Urinary bladder (tissue), 4 donors: Measurements from ENCODE around the gene SLC16A10. TPM values are rescaled to one million over a fixed set of nuclear protein-coding genes. Genes with fewer than 3 reads are reported as not detected.

Experiments used
- DNase-seq: peaks from one replicate; pipeline ENCODE4 v3.0.0-alpha.2; 2015; ENCODE audit errors: extremely low spot score
- H3K27ac ChIP-seq: one replicate; pipeline ENCODE4 v1.5.1; 2013; ENCODE audit warnings: low read depth, mild to moderate bottlenecking, moderate library complexity
- H3K36me3 ChIP-seq: one replicate; pipeline ENCODE4 v1.6.1; 2013; ENCODE audit warnings: mild to moderate bottlenecking, moderate library complexity; ENCODE audit not compliant: insufficient read depth
- H3K4me1 ChIP-seq: one replicate; pipeline ENCODE4 v1.6.1; 2013; ENCODE audit warnings: mild to moderate bottlenecking, moderate library complexity; ENCODE audit not compliant: insufficient read depth
- H3K4me3 ChIP-seq: one replicate; pipeline ENCODE4 v1.5.1; 2013; ENCODE audit warnings: low read depth, low read length
- WGBS: extraction: QIAGEN DNeasy Blood & Tissue Kit; methylation state at CpG from one replicate; pipeline ENCODE4 v1.1.7; 2013; 5-methylcytosine and 5-hydroxymethylcytosine counted together
- polyA plus RNA-seq: library from polyadenylated mRNA; stranded (reverse); fragments of 200-250 nt; gene quantifications from one replicate; pipeline ENCODE4 v1.2.3, GENCODE V29; 2013
- total RNA-seq: library from RNA; depleted of rRNA; stranded (reverse); fragments of >200 nt; gene quantifications from one replicate; pipeline ENCODE4 v1.2.3, GENCODE V29; 2014
- donor health status: healthy with polysubstance abuse.
- donor health status: healthy.

Gene SLC16A10
- total and polyA plus RNA-seq, 2 donors = 0.49 to 5.4 TPM

DNA sequence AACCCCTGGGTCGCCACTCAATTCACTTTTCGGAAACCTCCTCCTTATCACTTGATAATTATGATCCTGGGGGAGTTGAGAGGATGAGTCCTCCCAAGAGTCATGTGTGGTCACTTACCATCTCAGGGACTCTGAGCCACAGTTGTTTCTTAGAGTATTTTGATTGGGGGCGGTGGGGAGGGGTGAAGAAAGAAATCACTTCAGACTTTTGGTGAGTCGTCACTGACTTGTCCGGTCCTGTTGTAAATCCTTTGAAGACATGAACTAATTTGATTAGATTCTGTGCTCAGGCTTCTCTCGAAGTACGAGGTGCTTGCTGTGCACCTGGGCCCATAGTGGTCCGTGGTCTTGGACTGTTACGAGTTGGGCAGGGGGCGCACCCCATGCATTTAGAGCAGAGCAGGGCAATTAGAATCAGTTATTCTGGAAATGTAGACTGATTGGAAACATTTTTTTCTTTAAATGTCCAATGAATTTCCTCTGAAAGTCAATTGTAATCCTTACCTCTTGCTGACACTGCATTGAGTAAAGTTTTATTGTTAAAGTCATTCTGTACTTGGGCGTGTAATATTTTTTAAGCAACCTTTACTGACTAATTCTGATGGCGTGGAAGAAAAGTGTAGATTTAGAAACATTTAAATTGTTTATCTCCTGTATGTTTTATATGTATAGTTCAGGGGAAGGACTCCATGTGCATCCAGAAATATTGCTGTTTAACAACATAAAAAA lies 173.4 kb downstream of the SLC16A10 start:
- WGBS = 89% methylated on average over 12 of the region's 12 CpGs
- DNase-seq = no peak
- Histone ChIP-seq H3K27ac (no peak overlapping the region), H3K4me3 (no peak overlapping the region), H3K36me3 (no peaks in the 10 kb centered on the region), H3K4me1 (no peaks in the 10 kb centered on the region)

DNA sequence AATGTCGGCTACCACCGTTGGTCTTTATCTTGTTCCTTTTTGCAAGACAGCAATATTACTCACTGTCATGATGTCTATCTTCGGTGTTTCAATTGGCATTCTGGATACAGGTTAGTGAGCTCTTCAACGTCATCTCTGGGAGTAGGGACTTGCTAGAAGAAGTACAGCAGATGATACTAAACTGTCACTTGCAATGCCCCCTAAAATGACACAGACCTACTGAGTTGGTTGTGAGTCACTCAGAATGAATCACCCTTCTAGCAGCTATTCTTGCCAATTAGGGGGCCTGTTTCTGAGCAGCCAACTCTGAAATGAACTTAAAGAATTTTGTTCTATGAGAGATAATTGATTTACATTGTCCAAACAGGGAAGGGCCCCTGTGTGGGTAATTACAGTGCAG lies 176.5 kb downstream of the SLC16A10 start:
- no peak for DNase-seq
- no peaks in the 10 kb centered on the region for H3K4me1 ChIP-seq
- 87% methylated on average over 4 of the region's 4 CpGs for WGBS
- H3K4me3 ChIP-seq = no peak overlapping the region
- no peak overlapping the region for H3K27ac ChIP-seq
- no peaks in the 10 kb centered on the region for H3K36me3 ChIP-seq

DNA sequence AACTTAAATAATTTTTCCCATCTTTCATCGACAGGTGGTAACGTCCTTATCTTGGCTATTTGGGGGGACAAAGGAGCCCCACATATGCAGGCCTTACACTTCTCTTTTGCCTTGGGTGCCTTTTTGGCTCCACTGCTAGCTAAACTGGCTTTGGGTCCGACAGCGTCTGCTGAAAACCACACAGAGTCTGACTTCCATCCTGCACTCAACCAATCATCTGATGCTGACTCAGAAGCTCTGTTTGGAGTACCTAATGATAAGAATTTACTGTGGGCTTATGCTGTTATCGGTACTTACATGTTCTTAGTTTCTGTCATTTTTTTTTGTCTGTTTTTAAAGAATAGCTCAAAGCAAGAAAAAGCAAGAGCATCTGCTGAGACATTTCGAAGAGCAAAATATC lies 178.5 kb downstream of the SLC16A10 start:
- Histone ChIP-seq H3K27ac (no peak overlapping the region), H3K4me1 (no peaks in the 10 kb centered on the region), H3K36me3 (no peaks in the 10 kb centered on the region), H3K4me3 (no peak overlapping the region)
- WGBS = 69% methylated on average over 6 of the region's 6 CpGs
- no peak for DNase-seq

DNA sequence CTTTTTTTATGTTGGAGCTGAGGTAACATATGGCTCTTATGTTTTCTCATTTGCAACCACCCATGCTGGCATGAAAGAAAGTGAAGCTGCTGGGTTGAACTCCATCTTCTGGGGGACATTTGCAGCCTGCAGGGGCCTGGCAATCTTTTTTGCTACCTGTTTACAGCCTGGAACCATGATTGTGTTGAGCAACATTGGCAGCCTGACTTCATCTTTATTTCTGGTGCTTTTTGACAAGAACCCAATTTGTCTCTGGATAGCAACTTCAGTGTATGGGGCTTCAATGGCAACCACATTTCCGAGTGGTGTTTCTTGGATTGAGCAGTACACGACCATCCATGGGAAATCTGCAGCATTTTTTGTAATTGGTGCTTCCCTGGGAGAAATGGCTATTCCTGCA lies 179.0 kb downstream of the SLC16A10 start:
- H3K4me1 ChIP-seq = no peaks in the 10 kb centered on the region
- no peaks in the 10 kb centered on the region for H3K36me3 ChIP-seq
- no peak overlapping the region for H3K4me3 ChIP-seq
- DNase-seq = no peak
- WGBS = 89% methylated on average over 2 of the region's 2 CpGs
- no peak overlapping the region for H3K27ac ChIP-seq

DNA sequence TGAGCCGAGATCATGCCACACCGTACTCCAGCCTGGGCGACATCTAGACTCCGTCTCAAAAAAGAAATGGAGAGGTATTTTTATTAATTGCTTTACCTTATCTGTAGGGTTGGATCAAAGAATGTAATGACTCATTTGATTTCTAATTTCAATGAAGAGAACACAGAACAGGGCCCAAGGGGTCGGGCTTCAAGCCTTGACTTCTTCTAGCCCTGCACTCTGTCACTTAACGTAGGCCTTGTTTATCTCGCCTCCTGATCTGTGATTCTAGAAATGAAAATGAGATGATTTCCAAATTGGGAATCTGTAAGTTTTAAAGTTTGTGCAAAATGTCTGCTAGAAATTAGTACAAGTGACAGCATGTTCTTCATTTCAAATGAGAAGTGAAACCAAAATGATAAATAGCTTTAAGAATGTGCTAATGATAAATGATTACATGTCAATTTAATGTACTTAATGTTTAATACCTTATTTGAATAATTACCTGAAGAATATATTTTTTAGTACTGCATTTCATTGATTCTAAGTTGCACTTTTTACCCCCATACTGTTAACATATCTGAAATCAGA lies 180.5 kb downstream of the SLC16A10 start:
- Histone ChIP-seq H3K4me1 (no peaks in the 10 kb centered on the region), H3K27ac (no peak overlapping the region), H3K36me3 (no peaks in the 10 kb centered on the region), H3K4me3 (no peak overlapping the region)
- WGBS = 93% methylated on average over 7 of the region's 7 CpGs
- no peak for DNase-seq

- Histone ChIP-seq H3K4me1 (no peaks in the 10 kb centered on the region), H3K27ac (no peak overlapping the region), H3K36me3 (peaks cover 1% of the 10 kb centered on the region), H3K4me3 (no peak overlapping the region)
- no peak for DNase-seq
- 92% methylated on average over 1 of the region's 1 CpG for WGBS
These were observed 182.2 kb downstream of the SLC16A10 start for GRCh38 chr6:111269401-111269970.

DNA sequence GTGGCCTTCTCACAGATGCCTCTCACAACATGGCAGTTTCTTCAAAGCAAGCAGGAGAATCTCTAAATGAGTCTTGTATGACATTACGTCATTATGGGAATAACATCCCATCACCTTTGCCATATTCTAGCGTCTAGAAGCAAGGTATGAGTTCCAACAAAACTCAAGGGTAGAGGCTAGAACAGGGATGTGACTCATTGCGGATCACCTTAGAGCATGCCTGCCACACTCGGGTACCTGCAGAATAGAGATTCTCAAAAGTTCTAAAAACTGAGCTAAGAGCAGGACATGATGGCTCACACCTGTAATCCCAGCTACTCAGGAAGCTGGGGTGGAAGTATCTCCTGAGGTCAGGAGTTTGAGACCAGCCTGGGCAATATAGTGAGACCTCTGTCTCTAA lies 182.8 kb downstream of the SLC16A10 start:
- no peak for DNase-seq
- H3K4me1 ChIP-seq = no peaks in the 10 kb centered on the region
- no peak overlapping the region for H3K4me3 ChIP-seq
- no peak overlapping the region for H3K27ac ChIP-seq
- H3K36me3 ChIP-seq = peaks cover 1% of the 10 kb centered on the region
- WGBS = 98% methylated on average over 4 of the region's 4 CpGs

GRCh38 chr6:111274593-111275217 lies 187.4 kb downstream of the SLC16A10 start:
- Histone ChIP-seq H3K4me3 (no peak overlapping the region), H3K27ac (no peak overlapping the region), H3K4me1 (no peaks in the 10 kb centered on the region), H3K36me3 (peaks cover 6% of the 10 kb centered on the region)
- no peak for DNase-seq
- 96% methylated on average over 3 of the region's 3 CpGs for WGBS

- no peaks in the 10 kb centered on the region for H3K4me1 ChIP-seq
- H3K36me3 ChIP-seq = peaks cover 6% of the 10 kb centered on the region
- H3K27ac ChIP-seq = no peak overlapping the region
- H3K4me3 ChIP-seq = no peak overlapping the region
- 96% methylated on average over 2 of the region's 2 CpGs for WGBS
- DNase-seq = no peak
These were observed 189.0 kb downstream of the SLC16A10 start for GRCh38 chr6:111276335-111276734.

DNA sequence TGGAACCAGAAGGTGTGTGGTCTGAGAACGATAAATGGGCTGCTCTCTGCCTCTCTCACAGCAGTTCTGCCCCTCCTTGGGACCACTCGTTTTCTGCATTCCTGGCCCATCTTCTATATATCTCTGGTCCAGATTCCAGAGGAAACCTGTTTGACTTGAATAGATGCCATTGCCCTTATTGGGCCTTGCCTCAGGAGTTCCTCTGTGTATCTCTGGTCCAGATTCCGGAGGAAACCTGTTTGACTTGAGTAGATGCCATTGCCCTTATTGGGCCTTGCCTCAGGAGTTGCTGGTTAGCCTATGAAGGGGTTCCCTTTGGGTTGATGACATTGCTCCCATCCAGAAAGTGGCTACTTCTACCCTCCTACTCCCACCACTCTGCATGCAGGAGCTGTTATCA lies 189.4 kb downstream of the SLC16A10 start:
- Histone ChIP-seq H3K4me3 (no peak overlapping the region), H3K27ac (no peak overlapping the region), H3K4me1 (no peaks in the 10 kb centered on the region), H3K36me3 (peaks cover 6% of the 10 kb centered on the region)
- 96% methylated on average over 3 of the region's 3 CpGs for WGBS
- no peak for DNase-seq

DNA sequence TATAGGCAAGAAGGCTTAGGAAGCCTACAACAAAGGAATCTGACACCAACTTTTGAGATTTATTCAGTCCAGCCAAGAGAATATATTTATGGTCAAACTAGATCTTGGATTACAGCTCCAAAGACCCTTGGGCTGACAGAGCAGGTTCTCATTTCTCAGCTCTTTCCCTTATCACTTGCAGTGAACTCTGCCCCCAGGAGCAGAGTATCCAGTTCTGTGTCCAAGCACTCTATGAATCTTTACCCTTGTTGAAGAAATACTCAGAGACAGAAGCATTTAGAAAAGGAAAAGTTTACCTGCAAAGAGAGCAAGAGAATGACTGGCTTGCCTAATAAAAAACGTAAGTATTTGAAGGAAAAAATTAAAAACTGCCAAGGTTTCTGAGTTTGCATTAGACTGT lies 190.5 kb downstream of the SLC16A10 start:
- Histone ChIP-seq H3K4me3 (no peak overlapping the region), H3K36me3 (peaks cover 6% of the 10 kb centered on the region), H3K4me1 (no peaks in the 10 kb centered on the region), H3K27ac (no peak overlapping the region)
- WGBS = 97% methylated on average over 1 of the region's 1 CpG
- no peak for DNase-seq

GRCh38 chr6:111278731-111279130 lies 191.4 kb downstream of the SLC16A10 start:
- H3K27ac ChIP-seq = no peak overlapping the region
- H3K4me3 ChIP-seq = no peak overlapping the region
- peaks cover 6% of the 10 kb centered on the region for H3K36me3 ChIP-seq
- DNase-seq = no peak
- 87% methylated on average over 2 of the region's 2 CpGs for WGBS
- H3K4me1 ChIP-seq = no peaks in the 10 kb centered on the region

DNA sequence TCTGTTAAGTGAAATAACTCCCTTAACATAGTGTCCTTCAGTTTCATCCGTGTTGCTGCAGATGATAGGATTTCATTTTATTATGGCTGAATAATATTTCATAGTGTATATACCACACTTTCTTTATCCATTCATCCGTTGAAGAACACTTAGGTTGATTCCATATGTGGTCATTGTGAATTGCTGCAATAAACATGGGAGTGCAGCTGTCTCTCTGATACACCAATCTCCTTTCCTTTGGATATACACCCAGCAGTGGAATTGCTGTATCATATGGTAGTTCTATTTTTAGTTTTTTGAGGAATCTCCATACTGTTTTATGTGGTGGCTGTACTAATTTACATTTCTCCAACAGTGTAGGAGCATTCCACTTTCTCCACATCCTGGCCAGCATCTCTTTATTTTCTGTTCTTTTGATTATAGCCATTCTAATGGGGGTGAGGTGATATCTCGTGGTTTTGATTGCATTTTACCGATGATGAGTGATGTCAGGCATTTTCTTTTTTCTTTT lies 193.2 kb downstream of the SLC16A10 start:
- no peaks in the 10 kb centered on the region for H3K4me1 ChIP-seq
- 92% methylated on average over 4 of the region's 4 CpGs for WGBS
- no peak overlapping the region for H3K4me3 ChIP-seq
- H3K27ac ChIP-seq = no peak overlapping the region
- peaks cover 5% of the 10 kb centered on the region for H3K36me3 ChIP-seq
- DNase-seq = no peak
